NT2/D1 (cell line): ENCODE measurements around the gene HS6ST1.

Experiments
- SUZ12 ChIP-seq: IDR thresholded peaks from 2 replicates; pipeline ENCODE4 v1.6.1; 2011; ENCODE audit not compliant: insufficient read length, insufficient read depth; ENCODE audit errors: extremely low read depth
- YY1 ChIP-seq: IDR thresholded peaks from 2 replicates; pipeline ENCODE4 v1.6.1; 2011; ENCODE audit not compliant: insufficient read length, insufficient read depth
- ZNF274 ChIP-seq: IDR thresholded peaks from 2 replicates; pipeline ENCODE4 v1.6.1; 2011; ENCODE audit warnings: mild to moderate bottlenecking, low read depth, low read length

DNA sequence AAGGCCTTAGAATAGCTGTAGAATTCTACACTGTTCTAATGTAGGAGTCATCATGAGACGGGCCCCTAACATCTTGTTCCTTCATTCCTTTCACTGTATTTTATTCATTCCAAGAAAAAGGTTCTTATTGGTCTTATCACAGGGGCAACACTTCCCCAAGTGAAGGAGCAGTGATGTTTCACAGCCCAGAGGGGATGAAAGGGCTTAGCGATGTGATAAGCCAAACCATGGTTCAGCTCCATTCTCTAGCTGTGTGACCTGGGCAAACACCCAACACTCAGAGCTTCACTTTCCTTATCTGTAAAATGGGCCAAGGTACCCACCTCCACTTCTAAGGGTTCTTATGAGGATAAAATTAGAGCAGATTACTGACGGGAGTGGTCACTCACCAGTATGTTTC, 25.4 kb upstream of the HS6ST1 start:
- TF ChIP-seq SUZ12 (no peak), YY1 (no peak), ZNF274 (no peak)
